ENCODE measurements around the gene B4GALNT2.

Gene B4GALNT2

GRCh38 chr17:49200423-49201083, 68.0 kb downstream of the B4GALNT2 start:
- H3F3A ChIP-seq (ENCODE audit: control insufficient read depth, insufficient read depth): 0 out of 2 replicates have a peak, but pooled peaks cover 4% of the 10 kb centered on the region
- no peak overlapping the region for H3K4me3 ChIP-seq (ENCODE audit: low read length)
- no peak overlapping the region for H3K4me2 ChIP-seq (ENCODE audit: low read length)
- H3K36me3 ChIP-seq (ENCODE audit: control insufficient read depth, low read length): no peaks in the 10 kb centered on the region
- no peak overlapping the region for H3K27ac ChIP-seq (ENCODE audit: low read depth, low read length)
- TF ChIP-seq CTCF (IDR thresholded peaks at IDR 0.05; ENCODE audit: low read depth, low read length, poor library complexity, severe bottlenecking) (no peak), EZH2phosphoT487 (IDR thresholded peaks at IDR 0.05; ENCODE audit: borderline replicate concordance, low read length) (no peak)
- no peaks in the 10 kb centered on the region for H3K9me2 ChIP-seq (replicated peaks; ENCODE audit: control insufficient read depth, low read length)
- H3K27me3 ChIP-seq (ENCODE audit: control insufficient read depth, low read length): no peaks in the 10 kb centered on the region
- no peaks in the 10 kb centered on the region for H3K9me3 ChIP-seq (ENCODE audit: control insufficient read depth, insufficient read depth, low read length)
- no peaks in the 10 kb centered on the region for H3K4me1 ChIP-seq (ENCODE audit: control insufficient read depth, low read length)
- no peaks in the 10 kb centered on the region for H4K20me1 ChIP-seq (ENCODE audit: control insufficient read depth, insufficient read depth, low read depth, low read length)
- no peaks in the 10 kb centered on the region for H3K79me2 ChIP-seq (ENCODE audit: control insufficient read depth, low read length)

- 0 out of 2 replicates have a peak, but pooled peaks cover 1% of the 10 kb centered on the region for H3F3A ChIP-seq (ENCODE audit: control insufficient read depth, insufficient read depth)
- H3K9me3 ChIP-seq (ENCODE audit: control insufficient read depth, insufficient read depth, low read length): no peaks in the 10 kb centered on the region
- H3K27me3 ChIP-seq (ENCODE audit: control insufficient read depth, low read length): no peaks in the 10 kb centered on the region
- no peak overlapping the region for H3K4me3 ChIP-seq (ENCODE audit: low read length)
- TF ChIP-seq EZH2phosphoT487 (IDR thresholded peaks at IDR 0.05; ENCODE audit: borderline replicate concordance, low read length) (no peak), CTCF (IDR thresholded peaks at IDR 0.05; ENCODE audit: low read depth, low read length, poor library complexity, severe bottlenecking) (no peak)
- no peaks in the 10 kb centered on the region for H3K36me3 ChIP-seq (ENCODE audit: control insufficient read depth, low read length)
- H3K4me1 ChIP-seq (ENCODE audit: control insufficient read depth, low read length): no peaks in the 10 kb centered on the region
- no peaks in the 10 kb centered on the region for H3K9me2 ChIP-seq (replicated peaks; ENCODE audit: control insufficient read depth, low read length)
- no peaks in the 10 kb centered on the region for H4K20me1 ChIP-seq (ENCODE audit: control insufficient read depth, insufficient read depth, low read depth, low read length)
- H3K79me2 ChIP-seq (ENCODE audit: control insufficient read depth, low read length): no peaks in the 10 kb centered on the region
- no peak overlapping the region for H3K4me2 ChIP-seq (ENCODE audit: low read length)
- no peak overlapping the region for H3K27ac ChIP-seq (ENCODE audit: low read depth, low read length)
Observed at GRCh38 chr17:49201481-49201927, 68.9 kb downstream of the B4GALNT2 start.

GRCh38 chr17:49203796-49204195, 71.2 kb downstream of the B4GALNT2 start:
- no peak overlapping the region for H3K4me2 ChIP-seq (ENCODE audit: low read length)
- no peaks in the 10 kb centered on the region for H3K9me2 ChIP-seq (replicated peaks; ENCODE audit: control insufficient read depth, low read length)
- no peaks in the 10 kb centered on the region for H3K27me3 ChIP-seq (ENCODE audit: control insufficient read depth, low read length)
- TF ChIP-seq EZH2phosphoT487 (IDR thresholded peaks at IDR 0.05; ENCODE audit: borderline replicate concordance, low read length) (no peak), CTCF (IDR thresholded peaks at IDR 0.05; ENCODE audit: low read depth, low read length, poor library complexity, severe bottlenecking) (no peak)
- H3K9me3 ChIP-seq (ENCODE audit: control insufficient read depth, insufficient read depth, low read length): no peaks in the 10 kb centered on the region
- H3K4me1 ChIP-seq (ENCODE audit: control insufficient read depth, low read length): peaks cover 2% of the 10 kb centered on the region
- H3K4me3 ChIP-seq (ENCODE audit: low read length): no peak overlapping the region
- H3F3A ChIP-seq (ENCODE audit: control insufficient read depth, insufficient read depth): peaks cover 3% of the 10 kb centered on the region; the same call in 1 of the 2 replicates
- H3K27ac ChIP-seq (ENCODE audit: low read depth, low read length): no peak overlapping the region
- H3K36me3 ChIP-seq (ENCODE audit: control insufficient read depth, low read length): no peaks in the 10 kb centered on the region
- no peaks in the 10 kb centered on the region for H3K79me2 ChIP-seq (ENCODE audit: control insufficient read depth, low read length)
- no peaks in the 10 kb centered on the region for H4K20me1 ChIP-seq (ENCODE audit: control insufficient read depth, insufficient read depth, low read depth, low read length)
